GM23338 (cell line): ENCODE measurements around the gene EVI5L.

Experiments
- CREB1 ChIP-seq: fragments of 250-450 bp; sonication (Bioruptor Pico); IDR thresholded peaks from 2 replicates; pipeline ENCODE4 v1.5.0; 2020; ENCODE audit warnings: low read depth, mild to moderate bottlenecking, moderate library complexity
- EZH2 ChIP-seq: fragments of 200-600 bp; sonication (generic); IDR thresholded peaks from one replicate; pipeline ENCODE4 v1.8.0; 2017; ENCODE audit warnings: antibody characterized with exemption, mild to moderate bottlenecking, low read depth; ENCODE audit not compliant: unreplicated experiment
- EZH2phosphoT487 ChIP-seq: fragments of 200-600 bp; sonication (generic); IDR thresholded peaks from one replicate; pipeline ENCODE4 v1.8.1; 2018; ENCODE audit warnings: antibody characterized with exemption; ENCODE audit not compliant: unreplicated experiment
- JUNB ChIP-seq: IDR thresholded peaks from one replicate; pipeline ENCODE4 v1.6.1; 2016; ENCODE audit warnings: antibody characterized with exemption; ENCODE audit not compliant: unreplicated experiment
- NANOG ChIP-seq: IDR thresholded peaks from 2 replicates; pipeline ENCODE4 v1.6.1; 2016; ENCODE audit warnings: antibody characterized with exemption, borderline replicate concordance
- POLR2AphosphoS5 ChIP-seq: IDR thresholded peaks from 2 replicates; pipeline ENCODE4 v1.6.1; 2016; ENCODE audit warnings: antibody characterized with exemption, low read depth
- ZNF462 ChIP-seq: fragments of 250-450 bp; sonication (Bioruptor Pico); IDR thresholded peaks from 2 replicates; pipeline ENCODE4 v1.5.0; 2020; ENCODE audit warnings: mild to moderate bottlenecking, moderate library complexity
- TF ChIP-seq, protein P1 (sequence below), 2 experiments: fragments of 200-600 bp in 1 of 2; sonication (generic) in 1 of 2; conservative IDR thresholded peaks; 2 replicates each; pipeline versions ENCODE4 v1.5.1 to v1.6.1; 2016 to 2017; ENCODE audit warnings: antibody characterized with exemption in 2 of 2, low read depth in 2 of 2, mild to moderate bottlenecking in 2 of 2, moderate library complexity in 1 of 2
- TF ChIP-seq, protein P2 (sequence below): IDR thresholded peaks from one replicate; pipeline ENCODE4 v1.6.1; 2018; ENCODE audit warnings: antibody characterized with exemption; ENCODE audit not compliant: unreplicated experiment

DNA sequence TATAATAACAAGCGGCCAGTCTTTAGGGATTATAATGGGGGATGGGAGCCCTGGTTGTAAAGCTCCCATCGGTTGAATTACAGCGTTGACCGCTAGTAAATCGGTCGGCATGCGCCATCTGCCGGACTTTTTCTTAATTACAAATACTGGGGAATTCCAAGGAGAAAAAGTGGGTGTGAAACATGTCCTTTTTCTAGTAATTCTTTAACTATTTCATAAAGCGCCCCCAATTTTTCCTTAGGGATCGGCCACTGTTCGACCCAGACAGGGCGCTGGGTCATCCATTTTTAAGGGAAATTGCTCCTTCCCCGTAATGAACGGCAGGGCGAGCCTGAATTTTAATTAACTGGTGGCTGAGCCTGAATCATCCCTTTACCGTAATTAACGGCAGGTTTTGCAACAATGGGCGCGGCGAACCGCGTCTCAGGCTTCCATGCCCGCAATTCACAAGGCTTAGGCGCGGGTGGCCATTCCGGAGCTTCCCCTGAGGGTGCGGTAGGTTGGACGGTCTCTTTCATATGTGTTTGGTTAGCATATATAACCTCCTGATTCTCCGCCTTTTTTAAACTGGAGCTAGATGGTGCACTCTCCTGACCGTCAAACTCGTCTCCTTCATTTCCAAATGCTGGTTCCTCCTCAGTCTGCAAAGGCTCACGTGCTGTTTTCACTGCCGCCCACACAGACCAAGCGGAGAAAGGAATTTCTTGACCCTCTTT, 30.2 kb upstream of the EVI5L start:
- TF ChIP-seq, protein P1, sequence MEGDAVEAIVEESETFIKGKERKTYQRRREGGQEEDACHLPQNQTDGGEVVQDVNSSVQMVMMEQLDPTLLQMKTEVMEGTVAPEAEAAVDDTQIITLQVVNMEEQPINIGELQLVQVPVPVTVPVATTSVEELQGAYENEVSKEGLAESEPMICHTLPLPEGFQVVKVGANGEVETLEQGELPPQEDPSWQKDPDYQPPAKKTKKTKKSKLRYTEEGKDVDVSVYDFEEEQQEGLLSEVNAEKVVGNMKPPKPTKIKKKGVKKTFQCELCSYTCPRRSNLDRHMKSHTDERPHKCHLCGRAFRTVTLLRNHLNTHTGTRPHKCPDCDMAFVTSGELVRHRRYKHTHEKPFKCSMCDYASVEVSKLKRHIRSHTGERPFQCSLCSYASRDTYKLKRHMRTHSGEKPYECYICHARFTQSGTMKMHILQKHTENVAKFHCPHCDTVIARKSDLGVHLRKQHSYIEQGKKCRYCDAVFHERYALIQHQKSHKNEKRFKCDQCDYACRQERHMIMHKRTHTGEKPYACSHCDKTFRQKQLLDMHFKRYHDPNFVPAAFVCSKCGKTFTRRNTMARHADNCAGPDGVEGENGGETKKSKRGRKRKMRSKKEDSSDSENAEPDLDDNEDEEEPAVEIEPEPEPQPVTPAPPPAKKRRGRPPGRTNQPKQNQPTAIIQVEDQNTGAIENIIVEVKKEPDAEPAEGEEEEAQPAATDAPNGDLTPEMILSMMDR (conservative IDR thresholded peaks at IDR 0.05; ENCODE audit: low read depth in 2 of 2) = peak; percentile 69 to 77
- TF ChIP-seq POLR2AphosphoS5 (no peak), EZH2 (no peak), CREB1 (CRISPR knock-in tag) (no peak), NANOG (no peak), EZH2phosphoT487 (no peak), ZNF462 (CRISPR knock-in tag) (no peak), JUNB (no peak)
- TF ChIP-seq, protein P2, sequence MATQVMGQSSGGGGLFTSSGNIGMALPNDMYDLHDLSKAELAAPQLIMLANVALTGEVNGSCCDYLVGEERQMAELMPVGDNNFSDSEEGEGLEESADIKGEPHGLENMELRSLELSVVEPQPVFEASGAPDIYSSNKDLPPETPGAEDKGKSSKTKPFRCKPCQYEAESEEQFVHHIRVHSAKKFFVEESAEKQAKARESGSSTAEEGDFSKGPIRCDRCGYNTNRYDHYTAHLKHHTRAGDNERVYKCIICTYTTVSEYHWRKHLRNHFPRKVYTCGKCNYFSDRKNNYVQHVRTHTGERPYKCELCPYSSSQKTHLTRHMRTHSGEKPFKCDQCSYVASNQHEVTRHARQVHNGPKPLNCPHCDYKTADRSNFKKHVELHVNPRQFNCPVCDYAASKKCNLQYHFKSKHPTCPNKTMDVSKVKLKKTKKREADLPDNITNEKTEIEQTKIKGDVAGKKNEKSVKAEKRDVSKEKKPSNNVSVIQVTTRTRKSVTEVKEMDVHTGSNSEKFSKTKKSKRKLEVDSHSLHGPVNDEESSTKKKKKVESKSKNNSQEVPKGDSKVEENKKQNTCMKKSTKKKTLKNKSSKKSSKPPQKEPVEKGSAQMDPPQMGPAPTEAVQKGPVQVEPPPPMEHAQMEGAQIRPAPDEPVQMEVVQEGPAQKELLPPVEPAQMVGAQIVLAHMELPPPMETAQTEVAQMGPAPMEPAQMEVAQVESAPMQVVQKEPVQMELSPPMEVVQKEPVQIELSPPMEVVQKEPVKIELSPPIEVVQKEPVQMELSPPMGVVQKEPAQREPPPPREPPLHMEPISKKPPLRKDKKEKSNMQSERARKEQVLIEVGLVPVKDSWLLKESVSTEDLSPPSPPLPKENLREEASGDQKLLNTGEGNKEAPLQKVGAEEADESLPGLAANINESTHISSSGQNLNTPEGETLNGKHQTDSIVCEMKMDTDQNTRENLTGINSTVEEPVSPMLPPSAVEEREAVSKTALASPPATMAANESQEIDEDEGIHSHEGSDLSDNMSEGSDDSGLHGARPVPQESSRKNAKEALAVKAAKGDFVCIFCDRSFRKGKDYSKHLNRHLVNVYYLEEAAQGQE = no peak
